Measurements from ENCODE around the gene ATP8B4. TPM values are rescaled to one million over a fixed set of nuclear protein-coding genes. Genes with fewer than 3 reads are reported as not detected.

Gene ATP8B4
- polyA plus RNA-seq, 1 of the 3 experiments (the other 2 are of a cell fraction) = 0.03 TPM

- no peak for TF ChIP-seq SIN3A (IDR thresholded peaks at IDR 0.05; ENCODE audit: borderline replicate concordance, low read depth, low read length)
- TF ChIP-seq, protein P1, sequence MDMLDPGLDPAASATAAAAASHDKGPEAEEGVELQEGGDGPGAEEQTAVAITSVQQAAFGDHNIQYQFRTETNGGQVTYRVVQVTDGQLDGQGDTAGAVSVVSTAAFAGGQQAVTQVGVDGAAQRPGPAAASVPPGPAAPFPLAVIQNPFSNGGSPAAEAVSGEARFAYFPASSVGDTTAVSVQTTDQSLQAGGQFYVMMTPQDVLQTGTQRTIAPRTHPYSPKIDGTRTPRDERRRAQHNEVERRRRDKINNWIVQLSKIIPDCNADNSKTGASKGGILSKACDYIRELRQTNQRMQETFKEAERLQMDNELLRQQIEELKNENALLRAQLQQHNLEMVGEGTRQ (IDR thresholded peaks at IDR 0.05; ENCODE audit: borderline replicate concordance, low read depth, low read length) = no peak
- TF ChIP-seq EP300 (IDR thresholded peaks at IDR 0.05; ENCODE audit: borderline replicate concordance in 1 of 2, low read depth in 1 of 2, low read length in 1 of 2) = no peak
- no peak for TF ChIP-seq ELF1 (IDR thresholded peaks at IDR 0.05)
- no peak for TF ChIP-seq SMC3 (IDR thresholded peaks at IDR 0.05; ENCODE audit: low read depth, low read length)
- no peak for TF ChIP-seq REST (IDR thresholded peaks at IDR 0.05; ENCODE audit: low read depth, low read length)
- TF ChIP-seq TCF12 (IDR thresholded peaks at IDR 0.05) = no peak
- no peak for TF ChIP-seq RAD21 (IDR thresholded peaks at IDR 0.05; ENCODE audit: low read length)
- H2AFZ ChIP-seq (ENCODE audit: low read depth) = no peak overlapping the region
- no peak for DNase-seq
- no peaks in the 10 kb centered on the region for H3K9me2 ChIP-seq
- no peak overlapping the region for H3K27ac ChIP-seq (ENCODE audit: low read depth in 2 of 2, low read length in 1 of 2)
- no peak overlapping the region for H3K9ac ChIP-seq
- POLR2A ChIA-PET = no interaction called here
- H3K4me1 ChIP-seq (ENCODE audit: control insufficient read depth in 1 of 2, insufficient read depth in 2 of 2, low read depth in 1 of 2, low read length in 1 of 2) = no peaks in the 10 kb centered on the region
- no peak overlapping the region for H3K4me2 ChIP-seq
- CTCF ChIA-PET = no interaction called here
- H3K36me3 ChIP-seq (replicated peaks in 1 of 2; ENCODE audit: control insufficient read depth in 1 of 2, insufficient read depth in 2 of 2, low read length in 1 of 2) = no peaks in the 10 kb centered on the region
- peaks cover 4% of the 10 kb centered on the region; the same call in 1 of the 2 replicates for H3K27me3 ChIP-seq (ENCODE audit: insufficient read depth)
- no peaks in the 10 kb centered on the region for H3K79me2 ChIP-seq (ENCODE audit: insufficient read depth)
- WGBS (ENCODE audit: low lambda C conversion rate) = 66% methylated on average over 3 of the region's 3 CpGs
- H3K4me3 ChIP-seq (ENCODE audit: low read depth in 2 of 2, low read length in 1 of 2) = no peak overlapping the region
- no peaks in the 10 kb centered on the region for H3K9me3 ChIP-seq
- H4K20me1 ChIP-seq (ENCODE audit: insufficient read depth) = no peaks in the 10 kb centered on the region
- H3F3A ChIP-seq (replicated peaks; ENCODE audit: insufficient read depth) = no peaks in the 10 kb centered on the region
Observed at GRCh38 chr15:50109076-50109987, 9.7 kb downstream of the ATP8B4 start.

GRCh38 chr15:50108461-50108860 lies 10.6 kb downstream of the ATP8B4 start:
- DNase-seq = no peak
- WGBS (ENCODE audit: low lambda C conversion rate) = 75% methylated on average over 4 of the region's 4 CpGs
- H3K79me2 ChIP-seq (ENCODE audit: insufficient read depth) = no peaks in the 10 kb centered on the region
- H3K36me3 ChIP-seq (replicated peaks in 1 of 2; ENCODE audit: control insufficient read depth in 1 of 2, insufficient read depth in 2 of 2, low read length in 1 of 2) = no peaks in the 10 kb centered on the region
- H3K4me1 ChIP-seq (ENCODE audit: control insufficient read depth in 1 of 2, insufficient read depth in 2 of 2, low read depth in 1 of 2, low read length in 1 of 2) = no peaks in the 10 kb centered on the region
- H3K9me2 ChIP-seq = no peaks in the 10 kb centered on the region
- H3K4me3 ChIP-seq (ENCODE audit: low read depth in 2 of 2, low read length in 1 of 2) = no peak overlapping the region
- peaks cover 4% of the 10 kb centered on the region; the same call in 1 of the 2 replicates for H3K27me3 ChIP-seq (ENCODE audit: insufficient read depth)
- no peaks in the 10 kb centered on the region for H3K9me3 ChIP-seq
- ChIA-PET POLR2A (no interaction called here), CTCF (no interaction called here)
- H3K9ac ChIP-seq = no peak overlapping the region
- H3F3A ChIP-seq (replicated peaks; ENCODE audit: insufficient read depth) = no peaks in the 10 kb centered on the region
- H4K20me1 ChIP-seq (ENCODE audit: insufficient read depth) = no peaks in the 10 kb centered on the region
- H3K27ac ChIP-seq (ENCODE audit: low read depth in 2 of 2, low read length in 1 of 2) = no peak overlapping the region
- no peak overlapping the region for H2AFZ ChIP-seq (ENCODE audit: low read depth)
- H3K4me2 ChIP-seq = no peak overlapping the region
- TF ChIP-seq FOSL2 (IDR thresholded peaks at IDR 0.05; ENCODE audit: borderline replicate concordance, low read depth) (no peak), TEAD4 (IDR thresholded peaks at IDR 0.05; ENCODE audit: borderline replicate concordance, insufficient read depth) (no peak), YY1 (IDR thresholded peaks at IDR 0.05; ENCODE audit: low read depth) (no peak), SIN3A (IDR thresholded peaks at IDR 0.05; ENCODE audit: borderline replicate concordance, low read depth, low read length) (no peak), NFIC (IDR thresholded peaks at IDR 0.05; ENCODE audit: borderline replicate concordance) (no peak), CHD2 (IDR thresholded peaks at IDR 0.05; ENCODE audit: low read length, partially characterized antibody) (no peak)
- TF ChIP-seq, protein P2, sequence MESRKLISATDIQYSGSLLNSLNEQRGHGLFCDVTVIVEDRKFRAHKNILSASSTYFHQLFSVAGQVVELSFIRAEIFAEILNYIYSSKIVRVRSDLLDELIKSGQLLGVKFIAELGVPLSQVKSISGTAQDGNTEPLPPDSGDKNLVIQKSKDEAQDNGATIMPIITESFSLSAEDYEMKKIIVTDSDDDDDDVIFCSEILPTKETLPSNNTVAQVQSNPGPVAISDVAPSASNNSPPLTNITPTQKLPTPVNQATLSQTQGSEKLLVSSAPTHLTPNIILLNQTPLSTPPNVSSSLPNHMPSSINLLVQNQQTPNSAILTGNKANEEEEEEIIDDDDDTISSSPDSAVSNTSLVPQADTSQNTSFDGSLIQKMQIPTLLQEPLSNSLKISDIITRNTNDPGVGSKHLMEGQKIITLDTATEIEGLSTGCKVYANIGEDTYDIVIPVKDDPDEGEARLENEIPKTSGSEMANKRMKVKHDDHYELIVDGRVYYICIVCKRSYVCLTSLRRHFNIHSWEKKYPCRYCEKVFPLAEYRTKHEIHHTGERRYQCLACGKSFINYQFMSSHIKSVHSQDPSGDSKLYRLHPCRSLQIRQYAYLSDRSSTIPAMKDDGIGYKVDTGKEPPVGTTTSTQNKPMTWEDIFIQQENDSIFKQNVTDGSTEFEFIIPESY (IDR thresholded peaks at IDR 0.05; ENCODE audit: borderline replicate concordance, low read depth) = no peak
- TF ChIP-seq, protein P3, sequence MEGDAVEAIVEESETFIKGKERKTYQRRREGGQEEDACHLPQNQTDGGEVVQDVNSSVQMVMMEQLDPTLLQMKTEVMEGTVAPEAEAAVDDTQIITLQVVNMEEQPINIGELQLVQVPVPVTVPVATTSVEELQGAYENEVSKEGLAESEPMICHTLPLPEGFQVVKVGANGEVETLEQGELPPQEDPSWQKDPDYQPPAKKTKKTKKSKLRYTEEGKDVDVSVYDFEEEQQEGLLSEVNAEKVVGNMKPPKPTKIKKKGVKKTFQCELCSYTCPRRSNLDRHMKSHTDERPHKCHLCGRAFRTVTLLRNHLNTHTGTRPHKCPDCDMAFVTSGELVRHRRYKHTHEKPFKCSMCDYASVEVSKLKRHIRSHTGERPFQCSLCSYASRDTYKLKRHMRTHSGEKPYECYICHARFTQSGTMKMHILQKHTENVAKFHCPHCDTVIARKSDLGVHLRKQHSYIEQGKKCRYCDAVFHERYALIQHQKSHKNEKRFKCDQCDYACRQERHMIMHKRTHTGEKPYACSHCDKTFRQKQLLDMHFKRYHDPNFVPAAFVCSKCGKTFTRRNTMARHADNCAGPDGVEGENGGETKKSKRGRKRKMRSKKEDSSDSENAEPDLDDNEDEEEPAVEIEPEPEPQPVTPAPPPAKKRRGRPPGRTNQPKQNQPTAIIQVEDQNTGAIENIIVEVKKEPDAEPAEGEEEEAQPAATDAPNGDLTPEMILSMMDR (IDR thresholded peaks at IDR 0.05) = no peak

All from SK-N-SH (cell line).